ENCODE results near the gene ERICH6.
"Not testable (repeated sequence)": the region's sequence is repeated elsewhere in the genome, so short reads cannot be mapped to it uniquely, and the experiment has no call there.

DNA sequence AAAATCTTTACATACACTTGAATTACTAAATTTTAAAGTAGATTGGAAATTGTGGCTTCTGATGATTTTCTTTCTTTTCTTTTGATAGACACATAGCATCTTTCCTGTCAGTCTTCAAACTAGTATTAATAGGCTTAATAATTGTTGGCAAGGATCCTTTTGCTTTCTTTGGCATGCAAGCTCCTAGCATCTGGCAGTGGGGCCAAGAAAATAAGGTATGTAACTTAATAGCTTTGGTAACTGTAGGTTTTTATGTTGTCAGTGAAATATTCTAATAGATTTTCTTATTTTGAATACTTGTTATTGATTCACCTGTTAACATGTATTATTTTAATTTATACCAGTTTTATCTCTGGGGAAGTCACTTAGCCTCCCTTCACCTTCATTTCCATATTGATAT is 80.8 kb downstream of the ERICH6 start:
- not testable (repeated sequence) for TF ChIP-seq POLR2A, POLR2AphosphoS5, EP300 (IDR thresholded peaks at IDR 0.05)
- TF ChIP-seq, protein P1, sequence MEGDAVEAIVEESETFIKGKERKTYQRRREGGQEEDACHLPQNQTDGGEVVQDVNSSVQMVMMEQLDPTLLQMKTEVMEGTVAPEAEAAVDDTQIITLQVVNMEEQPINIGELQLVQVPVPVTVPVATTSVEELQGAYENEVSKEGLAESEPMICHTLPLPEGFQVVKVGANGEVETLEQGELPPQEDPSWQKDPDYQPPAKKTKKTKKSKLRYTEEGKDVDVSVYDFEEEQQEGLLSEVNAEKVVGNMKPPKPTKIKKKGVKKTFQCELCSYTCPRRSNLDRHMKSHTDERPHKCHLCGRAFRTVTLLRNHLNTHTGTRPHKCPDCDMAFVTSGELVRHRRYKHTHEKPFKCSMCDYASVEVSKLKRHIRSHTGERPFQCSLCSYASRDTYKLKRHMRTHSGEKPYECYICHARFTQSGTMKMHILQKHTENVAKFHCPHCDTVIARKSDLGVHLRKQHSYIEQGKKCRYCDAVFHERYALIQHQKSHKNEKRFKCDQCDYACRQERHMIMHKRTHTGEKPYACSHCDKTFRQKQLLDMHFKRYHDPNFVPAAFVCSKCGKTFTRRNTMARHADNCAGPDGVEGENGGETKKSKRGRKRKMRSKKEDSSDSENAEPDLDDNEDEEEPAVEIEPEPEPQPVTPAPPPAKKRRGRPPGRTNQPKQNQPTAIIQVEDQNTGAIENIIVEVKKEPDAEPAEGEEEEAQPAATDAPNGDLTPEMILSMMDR (IDR thresholded peaks at IDR 0.05) = not testable (repeated sequence)
